ENCODE results near the gene GCKR.

The GCKR gene

GRCh38 chr2:27569398-27569797 is 72.8 kb downstream of the GCKR start:
- TF ChIP-seq ZC3H10 (CRISPR knock-in tag; IDR thresholded peaks at IDR 0.05) (no peak), PATZ1 (CRISPR knock-in tag; IDR thresholded peaks at IDR 0.05; ENCODE audit: borderline replicate concordance) (no peak), POU6F1 (CRISPR knock-in tag; IDR thresholded peaks at IDR 0.05; ENCODE audit: borderline replicate concordance, low read depth) (no peak), OSR1 (CRISPR knock-in tag; IDR thresholded peaks at IDR 0.05) (no peak), TOX (CRISPR knock-in tag; IDR thresholded peaks at IDR 0.05; ENCODE audit: borderline replicate concordance) (no peak), TSHZ2 (CRISPR knock-in tag; IDR thresholded peaks at IDR 0.05) (no peak), ISL1 (CRISPR knock-in tag; IDR thresholded peaks at IDR 0.05) (no peak), ZFP3 (CRISPR knock-in tag; IDR thresholded peaks at IDR 0.05) (no peak), ZNF70 (CRISPR knock-in tag; IDR thresholded peaks at IDR 0.05) (no peak), CSRNP3 (CRISPR knock-in tag; IDR thresholded peaks at IDR 0.05) (no peak), RARB (CRISPR knock-in tag; IDR thresholded peaks at IDR 0.05) (no peak), CSDC2 (CRISPR knock-in tag; IDR thresholded peaks at IDR 0.05) (no peak)

GRCh38 chr2:27571197-27571596 is 74.6 kb downstream of the GCKR start:
- no peak for TF ChIP-seq RARB (CRISPR knock-in tag; IDR thresholded peaks at IDR 0.05)
- TF ChIP-seq GLIS3 (CRISPR knock-in tag; IDR thresholded peaks at IDR 0.05), result no peak
- TF ChIP-seq CREB5 (CRISPR knock-in tag; IDR thresholded peaks at IDR 0.05; ENCODE audit: low read depth), result no peak
- TF ChIP-seq BACH2 (CRISPR knock-in tag; IDR thresholded peaks at IDR 0.05; ENCODE audit: borderline replicate concordance), result no peak
- TF ChIP-seq ZFP30 (CRISPR knock-in tag; IDR thresholded peaks at IDR 0.05), result no peak
- no peak for TF ChIP-seq SNAI2 (CRISPR knock-in tag; IDR thresholded peaks at IDR 0.05)
- no peak for TF ChIP-seq CSDC2 (CRISPR knock-in tag; IDR thresholded peaks at IDR 0.05)
- TF ChIP-seq TCF4 (CRISPR knock-in tag; IDR thresholded peaks at IDR 0.05; ENCODE audit: borderline replicate concordance), result no peak
- TF ChIP-seq ZNF8 (CRISPR knock-in tag; IDR thresholded peaks at IDR 0.05), result no peak
- no peak for TF ChIP-seq CSRNP3 (CRISPR knock-in tag; IDR thresholded peaks at IDR 0.05)
- TF ChIP-seq POU6F1 (CRISPR knock-in tag; IDR thresholded peaks at IDR 0.05; ENCODE audit: borderline replicate concordance, low read depth), result no peak
- TF ChIP-seq ESRRG (CRISPR knock-in tag; IDR thresholded peaks at IDR 0.05), result no peak
- ATAC-seq, result no peak

More at GRCh38 chr2:27569398-27569797, 72.8 kb downstream of the GCKR start:
- peak; percentile 25; the same call in 1 of the 3 replicates for ATAC-seq

All from SK-N-SH treated with all-trans-retinoic acid at 6 μM for 48 hours (cell line).